NCI-H460 (cell line): ENCODE results near the gene MAPK7. TPM values are rescaled to one million over a fixed set of nuclear protein-coding genes. Genes with fewer than 3 reads are reported as not detected.

Experiments
- DNase-seq: peaks from one replicate; pipeline ENCODE4 v3.0.0-alpha.2; 2016; ENCODE audit warnings: low read depth; ENCODE audit errors: extremely low read depth
- total RNA-seq: library from RNA; depleted of rRNA; stranded (reverse); fragments of >200 nt; shearing (Covaris generic); gene quantifications from 2 replicates; pipeline ENCODE4 v1.2.3, GENCODE V29; 2014

The MAPK7 gene
- total RNA-seq, 1 experiment from 2014 or later: 6.5 TPM

DNA sequence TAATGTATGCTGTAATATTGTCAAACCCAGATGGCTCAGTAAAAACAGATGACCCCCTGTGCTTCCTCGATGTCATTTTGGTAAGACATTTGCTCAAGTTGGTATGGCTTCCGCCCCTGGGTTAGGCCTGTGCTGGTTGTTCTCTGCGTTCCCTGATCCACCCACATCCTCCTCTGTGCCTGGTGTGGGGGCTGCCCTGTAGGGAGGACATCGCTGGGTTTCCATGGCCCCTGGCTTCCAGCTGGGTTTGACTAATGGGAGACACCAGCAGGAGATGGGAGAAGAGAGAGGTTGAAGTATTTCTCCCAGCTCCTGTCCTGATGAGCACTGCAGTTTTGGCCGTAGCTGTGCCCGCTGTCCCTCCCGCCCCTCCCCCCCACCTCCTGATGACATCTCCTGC lies 13.1 kb downstream of the MAPK7 start:
- DNase-seq: no peak

DNA sequence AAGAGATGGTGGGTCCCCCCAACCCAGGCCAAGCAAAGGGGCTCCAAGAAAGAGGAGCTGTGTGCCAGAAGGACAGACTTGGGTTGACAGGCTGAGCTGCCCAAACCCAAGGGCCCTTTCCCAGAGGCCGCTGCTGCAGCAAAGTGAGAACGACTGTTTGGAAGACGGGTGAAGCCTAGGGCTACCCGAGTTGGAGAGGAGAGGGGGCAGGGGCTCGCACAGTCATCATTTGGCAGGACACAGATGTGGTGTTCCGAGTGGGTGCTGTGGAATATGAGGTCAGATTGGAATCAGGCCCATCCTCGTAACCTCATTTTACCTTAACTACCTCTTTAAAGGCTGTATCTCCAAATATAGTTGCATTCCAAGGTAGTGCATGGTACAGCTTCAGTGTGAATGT lies 14.0 kb downstream of the MAPK7 start:
- DNase-seq: no peak

DNA sequence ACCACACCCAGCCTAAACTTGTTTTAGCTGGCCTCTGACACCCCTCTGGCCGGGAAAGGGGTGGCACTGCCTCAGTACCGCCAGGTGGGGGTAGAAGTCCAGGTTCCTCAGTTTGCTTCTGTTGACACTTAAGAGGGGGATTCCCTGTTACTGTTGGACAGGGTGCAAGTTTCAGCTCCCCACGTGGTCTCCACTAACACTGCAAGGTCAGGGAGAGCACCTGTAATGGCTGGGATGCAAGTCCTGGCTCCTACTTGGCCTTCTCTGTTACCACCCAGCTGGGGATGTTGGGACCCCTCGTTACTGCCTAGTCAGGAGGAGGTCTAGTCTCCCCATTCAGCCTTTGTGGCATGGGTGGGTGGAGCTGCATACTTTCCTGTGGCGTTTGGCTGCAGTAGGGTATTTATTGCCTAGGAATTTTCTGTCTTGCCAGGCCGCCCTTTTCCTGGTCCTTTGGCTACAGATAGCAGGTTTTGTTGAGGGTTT lies 19.3 kb downstream of the MAPK7 start:
- DNase-seq: no peak

DNA sequence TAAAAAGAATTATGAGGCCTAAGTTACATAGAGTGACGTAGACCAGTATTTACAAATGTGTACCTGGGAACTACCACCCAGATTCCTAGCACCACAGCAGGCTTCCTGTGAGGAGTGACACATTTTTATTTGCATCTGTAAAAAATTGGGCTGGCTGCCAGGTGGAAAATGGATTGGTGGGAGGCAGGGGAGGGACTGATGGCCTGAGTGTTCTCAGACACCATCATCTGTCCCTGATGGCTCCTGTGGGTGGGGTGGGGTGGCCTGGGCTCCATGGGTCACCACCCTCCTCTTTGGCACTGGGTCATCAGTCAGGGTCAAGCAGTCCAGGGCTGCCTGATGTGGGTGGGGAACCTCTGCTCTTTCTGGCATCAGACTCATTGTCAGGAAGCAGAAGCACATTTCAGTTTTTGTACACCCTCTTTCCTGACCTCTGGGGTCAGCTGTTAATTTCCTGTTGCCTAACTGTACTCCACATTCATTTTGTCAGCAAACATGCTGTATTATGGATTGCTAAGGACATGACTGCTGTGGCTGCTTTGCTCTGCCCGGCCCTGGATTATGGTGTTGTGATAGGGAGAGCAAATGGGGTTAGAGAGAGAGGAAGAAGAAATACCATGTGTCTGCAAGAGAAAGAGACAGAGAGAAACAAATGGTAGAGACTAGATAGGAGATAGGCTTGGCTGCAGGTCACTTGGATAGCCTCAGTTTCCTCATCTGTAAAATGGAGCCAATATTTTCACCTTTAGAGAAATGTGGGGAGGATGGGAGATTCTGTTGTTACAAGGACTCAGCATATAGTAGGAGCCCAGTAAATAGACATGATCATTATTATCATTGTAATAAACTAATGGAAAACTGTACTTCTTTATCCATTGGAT lies 20.2 kb downstream of the MAPK7 start:
- no peak for DNase-seq

DNA sequence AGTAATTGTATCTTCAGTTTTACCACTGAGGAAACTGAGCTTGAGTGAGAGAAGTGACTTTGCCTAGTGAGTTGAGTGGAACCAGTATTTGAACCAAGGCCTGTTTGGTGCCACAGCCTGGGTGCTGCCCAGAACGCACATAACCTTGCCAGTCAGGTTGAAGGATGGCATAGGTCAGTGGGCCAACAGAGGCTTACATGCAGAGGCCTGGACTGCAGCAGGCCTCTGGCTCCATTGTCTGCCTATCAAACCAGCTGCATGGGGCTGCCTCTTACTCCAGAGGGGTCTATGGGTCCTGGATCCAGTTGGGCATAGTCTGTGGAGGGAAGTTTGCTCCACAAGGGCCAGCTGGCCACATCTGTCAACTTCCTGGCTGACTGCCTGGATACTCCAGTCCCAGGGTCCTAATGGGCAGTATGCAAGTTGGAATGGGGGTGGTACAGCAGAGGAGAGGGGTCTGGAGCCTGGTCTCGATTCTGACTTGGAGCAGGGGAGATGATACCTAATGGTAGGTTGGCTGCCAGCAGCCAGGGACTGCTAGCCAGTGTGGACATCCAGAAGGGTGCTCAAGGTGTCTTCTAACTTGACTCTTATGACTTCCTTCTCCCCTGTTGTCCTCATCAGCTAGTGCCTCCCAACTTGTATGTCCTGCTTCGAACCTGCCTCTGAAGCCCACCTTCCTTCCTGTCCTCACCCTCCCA lies 21.6 kb downstream of the MAPK7 start:
- DNase-seq: no peak

DNA sequence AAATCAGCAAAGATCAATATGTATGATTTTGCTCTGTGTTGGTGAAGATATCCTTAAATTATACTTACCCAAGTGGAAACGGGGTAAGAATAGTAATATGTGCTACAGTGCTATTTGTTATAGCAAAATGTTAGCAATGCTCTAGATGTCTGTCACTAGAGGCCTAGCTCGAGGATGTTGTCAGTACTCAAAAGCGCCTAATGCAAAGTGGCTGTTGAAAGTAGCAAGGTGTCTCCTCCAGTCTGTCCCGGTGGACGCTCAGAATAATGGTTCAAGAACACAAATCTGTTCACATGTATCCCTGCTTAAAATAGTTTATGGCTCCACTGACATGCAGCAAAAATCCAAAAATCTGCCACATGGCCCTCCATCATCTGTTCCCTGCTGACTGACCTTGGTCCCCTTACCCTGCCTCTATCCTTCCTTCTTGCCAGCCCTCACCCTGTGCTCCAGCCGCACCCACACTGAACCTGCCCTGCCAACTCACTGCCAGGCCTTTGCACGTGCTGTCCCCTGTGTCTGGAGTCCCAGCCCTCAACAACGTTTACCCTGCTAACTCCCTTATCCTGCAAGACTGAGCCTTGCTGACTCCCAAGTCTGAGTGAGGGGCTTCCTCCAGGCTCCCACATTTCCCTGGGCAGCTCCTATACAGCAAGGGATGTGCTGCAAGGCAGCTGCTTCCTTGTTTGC lies 23.2 kb downstream of the MAPK7 start:
- DNase-seq: no peak

DNA sequence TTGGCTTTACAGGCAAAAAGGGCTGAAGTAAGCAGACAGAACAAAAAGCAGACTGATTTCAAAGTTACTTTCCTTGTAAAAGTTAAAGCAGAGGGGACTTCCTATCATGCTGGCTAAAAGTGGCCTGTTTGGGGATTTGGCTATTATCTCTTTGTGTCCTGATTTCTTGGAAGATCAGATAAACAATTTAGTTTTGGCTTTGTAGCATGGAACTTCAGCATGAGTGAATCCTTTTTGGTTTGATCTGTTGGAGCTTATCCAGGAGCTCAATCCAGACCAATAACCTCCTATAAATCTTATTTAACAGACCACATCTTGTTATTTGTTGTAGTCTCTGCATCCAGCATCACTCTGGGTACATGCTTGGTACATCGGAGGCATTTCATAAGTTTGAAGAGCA lies 23.9 kb downstream of the MAPK7 start:
- DNase-seq: no peak

DNA sequence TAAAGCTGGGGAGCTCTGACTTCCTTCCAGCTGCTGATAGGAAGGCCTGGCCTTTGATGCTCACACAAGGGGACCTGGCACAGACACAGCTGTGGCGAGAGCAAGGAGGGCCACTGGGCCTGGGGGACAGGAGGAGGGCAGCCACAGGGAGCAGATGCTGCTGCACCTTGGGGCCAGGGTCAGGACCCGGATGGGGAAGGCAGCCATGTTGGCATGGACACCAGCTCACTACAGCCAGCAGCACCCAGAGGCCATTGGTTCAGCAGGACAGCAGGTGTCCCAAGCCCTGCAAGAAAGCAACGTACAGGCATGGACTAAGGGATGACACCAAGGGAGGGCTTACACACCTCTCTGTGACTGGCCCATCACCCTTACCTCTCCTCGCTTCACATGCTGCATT lies 24.7 kb downstream of the MAPK7 start:
- no peak for DNase-seq

DNA sequence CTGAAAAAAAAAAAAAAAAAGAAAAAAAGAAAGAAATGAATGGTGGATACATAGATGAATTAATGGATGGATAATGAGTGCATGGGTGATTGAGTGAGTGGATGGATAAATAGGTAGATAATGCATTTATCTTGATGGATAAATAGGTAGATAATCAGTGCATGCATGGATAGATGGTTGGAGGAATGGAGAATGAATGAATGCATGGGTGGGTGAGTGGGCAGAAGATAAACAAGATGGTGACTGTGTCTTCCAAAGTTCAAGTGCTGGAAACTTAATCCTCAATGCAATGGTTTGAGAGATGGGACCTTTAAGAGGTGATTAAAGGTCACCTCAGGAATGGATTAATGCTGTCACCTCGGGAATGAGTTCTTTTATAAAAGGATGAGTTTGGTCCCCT lies 26.0 kb downstream of the MAPK7 start:
- DNase-seq: no peak

DNA sequence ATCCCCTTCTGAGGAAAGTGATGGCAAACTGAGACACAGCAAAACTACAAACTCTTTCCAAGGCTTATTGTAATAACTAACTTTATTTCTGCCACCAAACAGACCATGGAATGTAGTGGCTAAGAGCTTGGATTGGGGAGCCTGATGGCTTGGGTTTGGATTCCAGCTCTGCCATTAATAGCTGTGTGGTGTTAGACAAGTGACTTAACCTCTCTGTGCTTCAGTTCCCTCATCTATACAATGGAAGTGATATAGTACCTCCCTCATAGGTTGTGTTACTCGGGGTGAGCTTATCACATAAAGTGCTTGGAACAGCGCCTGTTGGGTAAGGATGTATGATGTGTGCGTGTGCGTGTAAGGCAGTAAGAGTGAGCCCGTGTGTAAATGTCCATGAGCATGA lies 26.8 kb downstream of the MAPK7 start:
- DNase-seq: no peak

DNA sequence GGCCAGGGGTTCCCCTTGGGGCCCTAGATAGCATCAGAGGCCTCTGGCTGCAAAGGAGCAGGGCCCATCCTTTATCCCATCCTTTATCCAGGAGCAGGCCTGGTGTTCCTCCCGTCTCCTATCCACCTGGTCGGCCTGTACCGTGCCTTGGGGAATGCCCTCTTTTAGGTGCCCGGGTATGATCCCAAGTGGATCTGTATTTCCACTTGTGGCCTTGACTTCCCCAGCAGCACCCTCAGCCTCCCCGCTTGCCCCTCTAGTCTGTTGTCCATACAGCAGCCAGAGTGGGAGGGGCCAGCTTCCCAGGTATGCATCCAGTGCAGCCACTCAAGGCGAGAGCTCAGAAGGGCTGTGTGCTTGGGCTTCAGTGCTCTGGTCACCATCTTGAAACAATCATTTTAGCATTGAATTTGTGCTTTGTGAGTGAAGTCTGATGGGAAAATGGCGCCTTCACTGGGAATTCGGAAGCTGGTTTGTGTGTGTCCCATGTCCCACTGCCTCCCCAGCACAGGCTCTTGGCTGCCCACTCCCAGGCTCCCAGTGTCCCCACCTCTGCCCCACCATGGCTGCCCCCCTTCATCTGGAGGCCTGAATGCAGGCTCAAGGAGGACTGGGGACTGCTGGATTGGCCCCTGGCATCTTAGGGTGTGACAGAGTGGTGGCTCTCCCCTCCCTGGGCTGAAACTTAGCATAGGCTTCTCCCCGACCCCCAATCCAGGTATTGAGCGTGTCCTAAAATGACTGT lies 29.5 kb downstream of the MAPK7 start:
- no peak for DNase-seq

DNA sequence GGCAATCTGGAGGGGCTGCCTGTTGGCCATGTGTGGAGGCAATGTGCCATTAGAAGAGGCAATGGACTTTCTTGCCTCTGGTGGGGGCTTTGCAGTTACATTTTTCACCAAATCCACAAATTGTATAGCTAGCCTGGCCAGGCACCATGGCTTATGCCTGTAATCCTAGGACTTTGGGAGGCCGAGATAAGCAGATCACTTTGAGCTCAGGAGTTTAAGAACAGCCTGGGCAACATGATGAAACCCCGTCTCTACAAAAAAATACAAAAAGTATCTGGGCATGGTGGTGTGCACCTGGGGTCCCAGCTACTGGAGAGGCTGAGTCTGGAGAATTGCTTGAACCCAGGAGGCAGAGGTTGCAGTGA lies 30.0 kb downstream of the MAPK7 start:
- DNase-seq: no peak

DNA sequence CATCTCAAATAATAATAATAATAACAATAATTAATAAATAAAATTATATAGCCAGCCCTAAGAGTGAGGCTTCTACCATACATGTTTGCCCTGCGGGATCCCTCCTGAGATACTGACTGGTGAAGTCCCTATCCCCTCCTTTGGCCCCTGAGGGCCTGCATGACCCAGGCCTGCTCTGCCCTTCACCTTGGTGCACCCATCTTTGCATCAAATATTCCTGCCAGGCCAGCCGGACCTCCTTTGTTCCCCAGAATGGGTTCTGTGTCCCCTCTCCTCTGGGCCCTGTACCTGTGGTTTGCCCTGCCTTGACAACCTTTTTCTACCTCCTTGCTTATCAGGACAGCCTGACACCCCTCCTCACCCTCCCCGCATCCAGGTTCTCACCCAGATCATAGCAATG lies 30.8 kb downstream of the MAPK7 start:
- no peak for DNase-seq

DNA sequence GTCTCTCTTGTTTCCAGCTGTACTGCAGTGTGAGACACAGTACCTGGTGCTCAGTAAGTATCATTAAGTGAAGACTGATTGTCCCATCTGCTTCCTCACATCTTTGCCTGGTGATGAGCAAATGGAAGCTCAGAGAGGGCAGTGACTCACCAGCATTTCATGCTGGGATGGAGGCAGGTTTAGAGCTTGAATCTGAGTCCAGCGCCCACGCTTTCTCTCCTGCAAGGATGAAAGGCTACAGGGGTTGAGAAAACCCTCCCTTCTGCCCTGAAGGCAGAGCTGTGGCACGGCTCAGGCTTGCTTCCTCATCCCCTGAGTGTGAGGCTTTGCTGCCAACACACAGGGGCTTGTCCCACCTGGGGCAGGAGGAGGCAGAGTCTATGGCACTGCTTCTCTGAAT lies 31.2 kb downstream of the MAPK7 start:
- no peak for DNase-seq

DNA sequence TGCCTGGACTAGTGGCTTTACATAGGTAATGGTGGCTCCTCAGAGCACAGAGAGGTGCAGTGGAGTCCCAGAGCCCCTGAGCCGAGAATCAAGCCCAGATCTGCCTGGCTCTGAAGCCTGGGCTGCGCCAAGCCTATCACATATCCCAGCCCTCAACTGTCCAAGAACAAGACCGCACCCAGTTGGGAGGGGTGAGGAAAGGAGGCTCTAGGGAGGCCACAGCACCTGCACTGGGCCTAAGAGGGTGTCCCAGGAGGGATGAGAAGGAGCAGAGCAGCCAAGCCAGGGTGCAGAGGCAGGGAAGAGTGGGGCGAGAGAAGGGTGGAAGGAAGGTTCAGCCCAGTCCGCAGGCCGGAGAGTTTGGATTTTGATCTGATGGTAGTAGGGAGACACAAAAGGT lies 31.8 kb downstream of the MAPK7 start:
- DNase-seq: no peak

DNA sequence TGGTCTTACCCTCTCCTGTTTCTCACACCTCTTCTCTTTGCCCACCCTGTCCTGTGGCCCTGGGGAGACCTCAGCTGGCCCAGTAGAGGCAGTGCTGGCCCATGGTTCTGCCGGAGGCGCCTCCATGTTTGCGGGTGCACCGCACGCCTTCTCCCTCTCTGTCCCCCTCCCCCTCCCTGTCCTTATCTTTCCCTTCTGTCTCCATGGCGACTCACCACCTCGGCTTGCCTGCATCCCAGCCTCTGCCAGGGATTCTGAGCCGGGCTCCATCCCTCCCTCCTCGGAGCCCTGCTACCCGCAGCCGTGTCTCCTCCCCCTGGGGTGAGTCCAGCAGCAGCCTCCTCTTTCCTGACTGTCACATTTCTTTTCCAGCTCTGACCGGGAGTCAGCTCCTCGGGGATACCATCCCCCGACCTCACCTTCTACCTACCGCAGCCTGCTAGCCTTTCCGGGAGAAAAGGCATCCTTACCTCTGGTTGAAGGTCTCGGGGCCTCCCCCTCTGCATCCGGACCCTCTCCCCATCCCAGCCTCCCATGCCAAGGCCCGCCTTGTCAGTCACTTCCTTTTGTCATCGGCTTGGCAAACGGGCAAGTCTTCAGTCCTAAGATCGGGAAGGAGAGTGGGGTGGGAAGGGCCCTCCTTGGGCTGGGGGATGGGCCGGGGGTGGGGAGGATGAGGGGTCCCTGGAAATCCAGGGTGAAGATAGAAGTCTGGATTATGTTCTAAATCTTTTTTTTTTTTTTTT lies 32.8 kb downstream of the MAPK7 start, which contains the start of gene RNF112:
TSS of gene RNF112 (plus strand) at position 358 of the 746 bp plus-strand sequence. CDS start at position 535, 177 bp downstream.
- no peak for DNase-seq

DNA sequence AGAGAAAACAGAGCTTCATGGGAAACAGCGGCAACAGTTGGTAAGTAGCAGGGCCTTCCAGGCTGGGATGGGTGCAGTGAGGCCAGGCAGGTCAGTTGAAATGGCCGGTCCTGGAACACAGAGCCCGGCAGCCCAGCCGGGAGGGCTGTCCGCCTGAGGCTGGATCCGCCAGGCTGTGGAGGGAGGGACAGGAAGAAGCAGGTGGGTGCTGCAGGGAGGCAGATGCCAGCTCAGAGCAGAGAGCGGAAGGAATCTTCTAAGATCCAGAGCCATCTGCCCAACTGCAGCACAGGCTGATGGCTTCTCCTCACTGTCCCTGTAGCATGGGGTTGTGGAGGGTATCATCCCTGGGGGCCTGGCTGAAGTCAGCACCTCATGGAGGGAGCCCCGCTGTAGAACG lies 33.3 kb downstream of the MAPK7 start:
- no peak for DNase-seq

DNA sequence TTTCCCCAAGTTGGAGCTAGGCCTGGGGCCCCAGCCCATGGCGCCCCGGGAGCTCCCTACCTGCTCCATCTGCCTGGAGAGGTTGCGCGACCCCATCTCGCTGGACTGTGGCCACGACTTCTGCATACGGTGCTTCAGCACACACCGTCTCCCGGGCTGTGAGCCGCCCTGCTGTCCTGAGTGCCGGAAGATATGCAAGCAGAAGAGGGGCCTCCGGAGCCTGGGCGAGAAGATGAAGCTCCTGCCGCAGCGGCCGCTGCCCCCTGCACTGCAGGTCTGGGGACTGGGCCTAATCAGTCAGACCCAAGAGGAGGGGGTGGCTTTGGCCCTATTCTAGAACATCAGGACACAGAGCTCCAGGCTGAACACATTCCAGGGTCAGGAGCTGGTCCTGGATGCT lies 34.2 kb downstream of the MAPK7 start:
- DNase-seq: no peak

DNA sequence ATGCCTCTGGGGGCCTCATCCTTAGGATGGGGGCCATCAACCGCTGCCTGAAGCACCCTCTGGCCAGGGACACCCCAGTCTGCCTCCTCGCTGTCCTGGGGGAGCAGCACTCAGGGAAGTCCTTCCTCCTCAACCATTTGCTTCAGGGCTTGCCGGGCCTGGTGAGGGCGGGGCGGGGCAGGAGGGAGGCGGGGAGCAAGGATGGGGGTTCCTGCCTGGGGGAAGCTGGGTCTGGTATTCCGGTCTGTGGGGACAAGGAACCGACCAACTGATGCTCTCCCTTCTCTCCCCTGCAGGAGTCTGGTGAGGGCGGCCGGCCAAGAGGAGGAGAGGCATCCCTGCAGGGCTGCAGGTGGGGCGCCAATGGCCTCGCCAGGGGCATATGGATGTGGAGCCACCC lies 34.7 kb downstream of the MAPK7 start:
- no peak for DNase-seq

DNA sequence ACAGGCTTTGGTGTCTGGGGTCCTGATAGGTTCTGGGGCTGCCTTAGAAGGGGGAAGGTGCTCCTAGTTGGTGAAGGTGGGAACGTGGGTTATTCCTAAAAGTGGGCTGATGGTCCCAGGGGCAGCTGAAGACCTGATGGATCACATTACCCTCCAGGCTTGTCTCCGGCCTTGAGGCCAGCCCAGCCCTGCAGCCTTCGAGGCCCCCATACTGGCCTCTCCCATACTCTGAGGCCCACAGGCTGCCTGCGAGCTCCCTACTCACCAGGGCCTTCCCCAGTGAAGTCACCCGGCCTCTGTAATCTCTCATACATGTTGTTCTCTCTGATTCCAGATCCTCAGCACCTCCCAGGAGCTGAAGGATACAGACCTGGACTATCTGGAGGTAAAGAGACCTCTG lies 35.5 kb downstream of the MAPK7 start:
- no peak for DNase-seq
